Esophagus muscularis mucosa (tissue), 4 donors: ENCODE data around the gene MEIS3.

Source experiments
- EP300 ChIP-seq: sonication (generic); formaldehyde crosslinking; IDR thresholded peaks from one replicate; pipeline ENCODE4 v1.6.1; 2017; ENCODE audit warnings: antibody characterized with exemption
- POLR2A ChIP-seq: fragments of 450-650 bp; IDR thresholded peaks from one replicate; pipeline ENCODE4 v1.6.1; 2017; ENCODE audit warnings: antibody characterized with exemption, moderate library complexity, mild to moderate bottlenecking, low read depth
- POLR2AphosphoS5 ChIP-seq, 2 donors: sonication (generic); formaldehyde crosslinking; IDR thresholded peaks; one replicate each; pipeline ENCODE4 v1.6.1; 2017; ENCODE audit warnings: antibody characterized with exemption in 2 of 2
- TF ChIP-seq, protein P1 (sequence below), 3 experiments: fragments of 200-600 bp in 2 of 3; fragments of 450-650 bp in 1 of 3; sonication (generic) in 2 of 3; IDR thresholded peaks; one replicate each; pipeline ENCODE4 v1.5.1; 2017 to 2019; ENCODE audit warnings: antibody characterized with exemption in 3 of 3, mild to moderate bottlenecking in 2 of 3, moderate library complexity in 1 of 3

- TF ChIP-seq, protein P1, sequence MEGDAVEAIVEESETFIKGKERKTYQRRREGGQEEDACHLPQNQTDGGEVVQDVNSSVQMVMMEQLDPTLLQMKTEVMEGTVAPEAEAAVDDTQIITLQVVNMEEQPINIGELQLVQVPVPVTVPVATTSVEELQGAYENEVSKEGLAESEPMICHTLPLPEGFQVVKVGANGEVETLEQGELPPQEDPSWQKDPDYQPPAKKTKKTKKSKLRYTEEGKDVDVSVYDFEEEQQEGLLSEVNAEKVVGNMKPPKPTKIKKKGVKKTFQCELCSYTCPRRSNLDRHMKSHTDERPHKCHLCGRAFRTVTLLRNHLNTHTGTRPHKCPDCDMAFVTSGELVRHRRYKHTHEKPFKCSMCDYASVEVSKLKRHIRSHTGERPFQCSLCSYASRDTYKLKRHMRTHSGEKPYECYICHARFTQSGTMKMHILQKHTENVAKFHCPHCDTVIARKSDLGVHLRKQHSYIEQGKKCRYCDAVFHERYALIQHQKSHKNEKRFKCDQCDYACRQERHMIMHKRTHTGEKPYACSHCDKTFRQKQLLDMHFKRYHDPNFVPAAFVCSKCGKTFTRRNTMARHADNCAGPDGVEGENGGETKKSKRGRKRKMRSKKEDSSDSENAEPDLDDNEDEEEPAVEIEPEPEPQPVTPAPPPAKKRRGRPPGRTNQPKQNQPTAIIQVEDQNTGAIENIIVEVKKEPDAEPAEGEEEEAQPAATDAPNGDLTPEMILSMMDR (IDR thresholded peaks at IDR 0.05), result no peak
- no peak for TF ChIP-seq POLR2A
- no peak for TF ChIP-seq POLR2AphosphoS5 (IDR thresholded peaks at IDR 0.05)
- no peak for TF ChIP-seq EP300
These were observed 11.0 kb downstream of the MEIS3 start for GRCh38 chr19:47408156-47408938.
